H4 (cell line): ENCODE measurements around the gene CASK. TPM values are rescaled to one million over a fixed set of nuclear protein-coding genes. Genes with fewer than 3 reads are reported as not detected.
"Not testable (repeated sequence)": the region's sequence is repeated elsewhere in the genome, so short reads cannot be mapped to it uniquely, and the experiment has no call there.

Experiments
- DNase-seq: peaks from one replicate; pipeline ENCODE4 v3.0.0-alpha.2; 2015; ENCODE audit warnings: low spot score
- total RNA-seq: library from RNA; depleted of rRNA; stranded (reverse); fragments of >200 nt; shearing (Covaris generic); gene quantifications from 2 replicates; pipeline ENCODE4 v1.2.3, GENCODE V29; 2014

Gene CASK
- total RNA-seq, 1 experiment from 2014 or later = 21.7 TPM

- no peak for DNase-seq
These were observed 231.1 kb downstream of the CASK start for GRCh38 chrX:41692162-41692749.

- no peak for DNase-seq
These were observed 233.6 kb downstream of the CASK start for GRCh38 chrX:41689711-41690110.

- DNase-seq = no peak
These were observed 234.5 kb downstream of the CASK start, which contains the start of gene GPR34 for GRCh38 chrX:41688835-41689234. Gene GPR34, plus strand, starts transcription at chrX:41688973. Its CDS starts 6,661 bp downstream, at chrX:41695634.

- DNase-seq = no peak
These were observed 235.2 kb downstream of the CASK start for GRCh38 chrX:41688156-41688555.

GRCh38 chrX:41686788-41687187, 236.6 kb downstream of the CASK start:
- DNase-seq = no peak

GRCh38 chrX:41684940-41685339, 238.4 kb downstream of the CASK start:
- no peak for DNase-seq

- no peak for DNase-seq
These were observed 239.2 kb downstream of the CASK start for GRCh38 chrX:41684138-41684537.

GRCh38 chrX:41677183-41678060, 245.9 kb downstream of the CASK start:
- DNase-seq = no peak

GRCh38 chrX:41676361-41676760, 247.0 kb downstream of the CASK start:
- not testable (repeated sequence) for DNase-seq

GRCh38 chrX:41672643-41673042, 250.7 kb downstream of the CASK start:
- no peak for DNase-seq

GRCh38 chrX:41671082-41671481, 252.3 kb downstream of the CASK start:
- no peak for DNase-seq

GRCh38 chrX:41670112-41670511, 253.2 kb downstream of the CASK start:
- DNase-seq = no peak

- DNase-seq = no peak
These were observed 255.7 kb downstream of the CASK start for GRCh38 chrX:41667631-41668030.

GRCh38 chrX:41666251-41666650, 257.1 kb downstream of the CASK start:
- no peak for DNase-seq

- DNase-seq = no peak
These were observed 257.7 kb downstream of the CASK start for GRCh38 chrX:41665686-41666085.

GRCh38 chrX:41664908-41665307, 258.4 kb downstream of the CASK start:
- no peak for DNase-seq

- no peak for DNase-seq
These were observed 258.9 kb downstream of the CASK start for GRCh38 chrX:41664375-41664901.

GRCh38 chrX:41661366-41662095, 261.8 kb downstream of the CASK start:
- no peak for DNase-seq

GRCh38 chrX:41655631-41656030, 267.7 kb downstream of the CASK start:
- no peak for DNase-seq

GRCh38 chrX:41655101-41655500, 268.3 kb downstream of the CASK start:
- DNase-seq = no peak

- DNase-seq = no peak
These were observed 270.2 kb downstream of the CASK start for GRCh38 chrX:41653125-41653524.

- DNase-seq = not testable (repeated sequence)
These were observed 277.2 kb downstream of the CASK start for GRCh38 chrX:41646201-41646600.
